Spleen (tissue), 11 donors: Measurements from ENCODE around the gene MAP3K6. TPM values are rescaled to one million over a fixed set of nuclear protein-coding genes. Genes with fewer than 3 reads are reported as not detected.
A peak's percentile ranks its signal among the peaks of the same experiment; 100 is the strongest.

Experiments used
- DNase-seq: peaks from one replicate; pipeline ENCODE4 v3.0.0-alpha.2; 2020
- H3K27ac ChIP-seq, 8 donors: fragments of 200-600 bp; sonication (generic) in 7 of 8; 1 replicate in 4 of 8; 2 replicates in 4 of 8; pipeline versions ENCODE4 v1.5.0 to v1.8.0; 2016 to 2021; ENCODE audit warnings: inconsistent platforms in 4 of 8, mild to moderate bottlenecking in 4 of 8, moderate library complexity in 1 of 8
- H3K27me3 ChIP-seq, 7 donors: fragments of 200-600 bp; sonication (generic) in 6 of 7; replicated peaks in 1 of 7; 1 replicate in 4 of 7; 2 replicates in 3 of 7; pipeline versions ENCODE4 v1.5.0 to v1.8.0; 2016 to 2021; ENCODE audit warnings: inconsistent platforms in 3 of 7, mild to moderate bottlenecking in 1 of 7
- H3K36me3 ChIP-seq, 6 donors: fragments of 200-600 bp; sonication (generic) in 5 of 6; 1 replicate in 4 of 6; 2 replicates in 2 of 6; pipeline versions ENCODE4 v1.5.0 to v1.8.0; 2016 to 2021; ENCODE audit warnings: inconsistent platforms in 2 of 6
- H3K4me1 ChIP-seq, 6 donors: fragments of 200-600 bp; sonication (generic) in 5 of 6; 1 replicate in 3 of 6; 2 replicates in 3 of 6; pipeline versions ENCODE4 v1.5.0 to v1.8.0; 2016 to 2021; ENCODE audit warnings: inconsistent platforms in 3 of 6
- H3K4me3 ChIP-seq, 8 donors: fragments of 200-600 bp; sonication (generic) in 7 of 8; 1 replicate in 4 of 8; 2 replicates in 4 of 8; pipeline versions ENCODE4 v1.5.0 to v1.8.0; 2016 to 2021; ENCODE audit warnings: inconsistent platforms in 4 of 8, mild to moderate bottlenecking in 4 of 8, moderate library complexity in 2 of 8
- H3K9me3 ChIP-seq, 8 donors: fragments of 200-600 bp; sonication (generic) in 7 of 8; 1 replicate in 4 of 8; 2 replicates in 4 of 8; pipeline versions ENCODE4 v1.5.0 to v1.8.0; 2016 to 2021; ENCODE audit warnings: inconsistent platforms in 4 of 8
- POLR2A ChIP-seq, 3 donors: fragments of 450-650 bp; IDR thresholded peaks; one replicate each; pipeline ENCODE4 v1.5.1; 2017; ENCODE audit warnings: antibody characterized with exemption in 3 of 3, mild to moderate bottlenecking in 1 of 3
- POLR2AphosphoS5 ChIP-seq, 3 donors: sonication (generic); formaldehyde crosslinking; IDR thresholded peaks; one replicate each; pipeline ENCODE4 v1.5.1; 2017; ENCODE audit warnings: antibody characterized with exemption in 3 of 3
- WGBS, 5 donors: extraction: QIAGEN DNeasy Blood & Tissue Kit in 3 of 5; methylation state at CpG; one replicate each; pipeline versions ENCODE4 v1.1.5 to v1.1.7; 2013 to 2018; 5-methylcytosine and 5-hydroxymethylcytosine counted together
- intact Hi-C: fragments of 100-400 bp; cut with DNase I; formaldehyde crosslinking; loops from one replicate; pipeline ENCODE4 v1.15.0; 2023; ENCODE audit warnings: low total_unique reads
- polyA plus RNA-seq, 3 donors: library from polyadenylated mRNA; stranded (reverse); fragments of 200-250 nt; gene quantifications; one replicate each; pipeline ENCODE4 v1.2.1, GENCODE V29; 2013
- total RNA-seq, 7 donors: library from RNA; depleted of rRNA in 3 of 7; stranded (reverse); fragments of >200 nt in 3 of 7; fragmentation: NEBNext Ultra II Directional in 4 of 7; extraction: Animal tissue kit (Norgen Biotek cat#: 25700) in 4 of 7; gene quantifications; one replicate each; pipeline versions ENCODE4 v1.1.0 to v1.2.1, GENCODE V29; 2016 to 2021
- TF ChIP-seq, protein P1 (sequence below), 11 experiments: fragments of 200-600 bp in 7 of 11; fragments of 450-650 bp in 4 of 11; sonication (generic) in 4 of 11; IDR thresholded peaks in 8 of 11; conservative IDR thresholded peaks in 3 of 11; 1 replicate in 7 of 11; 2 replicates in 4 of 11; pipeline versions ENCODE4 v1.4.0 to v1.8.0; 2016 to 2021; ENCODE audit warnings: antibody characterized with exemption in 11 of 11, inconsistent platforms in 4 of 11, mild to moderate bottlenecking in 1 of 11
- donor health status: healthy with polysubstance abuse.
- donor health status: DM: no; HTN: no; CAD: no; lungs with moderate emphysema.
- donor health status: DM: no; HTN: no; CAD: no.
- donor health status: Bipolar disorder and iron deficiency.
- donor health status: healthy.
- donor health status: DM: no; HTN: no; CAD: no.
- donor health status: DM: yes; HTN: yes; CAD: no.

Gene MAP3K6
- total and polyA plus RNA-seq, 10 donors = 20.3 to 55.0 (median 31.0) TPM

DNA sequence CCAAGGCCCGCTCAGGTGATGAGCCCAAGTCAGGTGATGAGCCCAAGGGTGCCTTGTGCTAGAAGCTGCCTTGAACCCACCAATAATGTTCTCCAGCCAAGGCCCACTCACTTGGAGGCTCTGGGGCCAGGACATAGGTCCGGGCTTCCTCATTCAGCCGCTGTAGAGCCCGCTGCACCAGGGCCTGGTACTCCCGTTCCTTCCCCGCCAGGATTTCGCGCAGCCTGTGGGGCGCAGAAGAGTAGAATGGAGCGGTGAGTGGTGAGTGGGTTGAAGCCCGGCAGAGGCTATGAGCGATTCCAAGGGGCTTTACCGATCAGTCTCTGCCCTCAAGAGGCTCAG lies 10.5 kb downstream of the MAP3K6 start:
- peak overlapping the region in 2 of 8 donors; percentile 43 to 66 for H3K4me3 ChIP-seq
- no peak for DNase-seq
- TF ChIP-seq POLR2AphosphoS5 (IDR thresholded peaks at IDR 0.05) = peak in 1 of 3 donors; percentile 22
- TF ChIP-seq POLR2A (IDR thresholded peaks at IDR 0.05) = no peak
- TF ChIP-seq, protein P1, sequence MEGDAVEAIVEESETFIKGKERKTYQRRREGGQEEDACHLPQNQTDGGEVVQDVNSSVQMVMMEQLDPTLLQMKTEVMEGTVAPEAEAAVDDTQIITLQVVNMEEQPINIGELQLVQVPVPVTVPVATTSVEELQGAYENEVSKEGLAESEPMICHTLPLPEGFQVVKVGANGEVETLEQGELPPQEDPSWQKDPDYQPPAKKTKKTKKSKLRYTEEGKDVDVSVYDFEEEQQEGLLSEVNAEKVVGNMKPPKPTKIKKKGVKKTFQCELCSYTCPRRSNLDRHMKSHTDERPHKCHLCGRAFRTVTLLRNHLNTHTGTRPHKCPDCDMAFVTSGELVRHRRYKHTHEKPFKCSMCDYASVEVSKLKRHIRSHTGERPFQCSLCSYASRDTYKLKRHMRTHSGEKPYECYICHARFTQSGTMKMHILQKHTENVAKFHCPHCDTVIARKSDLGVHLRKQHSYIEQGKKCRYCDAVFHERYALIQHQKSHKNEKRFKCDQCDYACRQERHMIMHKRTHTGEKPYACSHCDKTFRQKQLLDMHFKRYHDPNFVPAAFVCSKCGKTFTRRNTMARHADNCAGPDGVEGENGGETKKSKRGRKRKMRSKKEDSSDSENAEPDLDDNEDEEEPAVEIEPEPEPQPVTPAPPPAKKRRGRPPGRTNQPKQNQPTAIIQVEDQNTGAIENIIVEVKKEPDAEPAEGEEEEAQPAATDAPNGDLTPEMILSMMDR (IDR thresholded peaks at IDR 0.05 in 8 of 11, conservative IDR thresholded peaks at IDR 0.05 in 3 of 11) = no peak
- intact Hi-C loops = loop anchor here (5.0 kb wide), 1 partner anchor 36 kb away; the partner anchor contains the start of gene GPR3
- 80 to 93% (median 89%) methylated on average over 13 of the region's 13 CpGs for WGBS, 5 donors
- H3K27ac ChIP-seq = peak overlapping the region in 3 of 8 donors; percentile 64 to 72 (median 69)
- peaks cover 0 to 4% (median 0%) of the 10 kb centered on the region in 7 donors for H3K27me3 ChIP-seq
- H3K9me3 ChIP-seq = no peaks in the 10 kb centered on the region
- peaks cover 21 to 61% (median 38%) of the 10 kb centered on the region in 6 donors for H3K4me1 ChIP-seq
- H3K36me3 ChIP-seq = peaks cover 0 to 99% (median 32%) of the 10 kb centered on the region in 6 donors

DNA sequence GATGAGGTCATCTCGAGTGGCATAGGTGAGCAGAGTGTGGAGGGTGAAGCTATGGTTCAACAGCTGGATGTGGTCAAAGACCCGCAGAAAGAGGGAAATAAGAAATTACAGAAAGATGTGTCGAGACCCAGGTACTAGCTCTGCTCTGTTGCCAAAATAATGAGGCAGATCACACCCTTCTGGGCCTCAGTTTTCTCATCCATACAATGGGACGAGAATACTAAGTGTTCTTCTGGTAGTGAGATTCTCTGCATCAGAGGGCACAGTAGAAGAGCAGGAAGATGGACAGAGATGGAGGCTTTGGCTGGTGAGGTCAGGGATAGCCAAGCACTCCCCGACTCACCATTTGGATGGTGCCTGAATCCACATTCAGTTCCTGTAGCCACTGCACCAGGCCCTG lies 11.1 kb downstream of the MAP3K6 start:
- 70 to 84% (median 76%) methylated on average over 5 of the region's 5 CpGs for WGBS, 5 donors
- H3K27me3 ChIP-seq = peaks cover 0 to 5% (median 0%) of the 10 kb centered on the region in 7 donors
- peaks cover 21 to 61% (median 38%) of the 10 kb centered on the region in 6 donors for H3K4me1 ChIP-seq
- no peak overlapping the region for H3K4me3 ChIP-seq
- TF ChIP-seq POLR2A (IDR thresholded peaks at IDR 0.05) (no peak), POLR2AphosphoS5 (IDR thresholded peaks at IDR 0.05) (no peak)
- TF ChIP-seq, protein P1 (IDR thresholded peaks at IDR 0.05 in 8 of 11, conservative IDR thresholded peaks at IDR 0.05 in 3 of 11) = no peak
- H3K9me3 ChIP-seq = no peaks in the 10 kb centered on the region
- H3K27ac ChIP-seq = peak overlapping the region in 1 of 8 donors; percentile 69
- no peak for DNase-seq
- intact Hi-C loops = loop anchor here (5.0 kb wide), 1 partner anchor 37 kb away; the partner anchor contains the start of gene GPR3
- H3K36me3 ChIP-seq = peaks cover 0 to 99% (median 34%) of the 10 kb centered on the region in 6 donors

DNA sequence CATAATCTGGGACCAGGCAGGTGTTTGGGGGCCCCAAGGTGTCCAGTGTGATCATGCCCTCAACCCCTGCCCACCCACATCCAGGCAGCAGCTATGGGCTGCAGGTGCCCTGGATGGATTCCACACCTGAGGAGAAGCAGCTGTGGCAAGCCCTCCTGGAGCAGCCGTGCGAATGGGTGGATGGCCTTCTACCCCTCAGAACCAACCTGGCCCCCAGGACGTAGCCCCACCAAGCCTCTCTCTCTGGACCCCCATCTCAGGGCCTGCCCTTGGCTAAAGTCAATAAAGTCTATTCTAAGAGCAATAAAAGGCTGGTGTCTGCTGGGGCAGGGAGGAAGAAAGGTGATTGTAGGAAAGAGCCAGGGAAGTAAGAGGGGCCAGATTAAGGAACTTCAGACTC lies 13.1 kb downstream of the MAP3K6 start:
- Histone ChIP-seq H3K27ac (peak overlapping the region in 1 of 8 donors; percentile 30), H3K4me1 (peaks cover 15 to 62% (median 43%) of the 10 kb centered on the region in 6 donors), H3K4me3 (no peak overlapping the region), H3K27me3 (peaks cover 0 to 23% (median 0%) of the 10 kb centered on the region in 7 donors), H3K9me3 (no peaks in the 10 kb centered on the region), H3K36me3 (peaks cover 0 to 100% (median 35%) of the 10 kb centered on the region in 6 donors)
- TF ChIP-seq POLR2AphosphoS5 (IDR thresholded peaks at IDR 0.05) (no peak), POLR2A (IDR thresholded peaks at IDR 0.05) (no peak)
- TF ChIP-seq, protein P1 (IDR thresholded peaks at IDR 0.05 in 8 of 11, conservative IDR thresholded peaks at IDR 0.05 in 3 of 11) = no peak
- intact Hi-C loops = no loop called here
- WGBS, 5 donors = 81 to 100% (median 95%) methylated on average over 3 of the region's 3 CpGs
- DNase-seq = no peak

DNA sequence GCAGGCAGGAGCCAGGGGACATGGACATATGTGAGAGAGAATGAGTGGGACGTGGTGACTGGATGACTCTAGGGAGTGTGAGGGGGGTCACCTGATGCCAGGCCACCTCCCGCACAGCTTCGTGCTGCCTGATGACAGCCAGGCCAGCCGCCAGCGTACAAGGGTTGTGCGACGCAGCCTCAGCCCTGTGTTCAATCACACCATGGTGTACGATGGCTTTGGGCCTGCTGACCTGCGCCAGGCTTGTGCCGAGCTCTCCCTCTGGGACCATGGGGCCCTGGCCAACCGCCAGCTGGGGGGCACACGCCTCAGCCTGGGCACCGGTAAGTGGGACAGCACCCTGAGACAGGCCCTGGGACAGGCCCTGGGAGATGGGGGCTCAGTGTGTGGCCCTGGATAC lies 13.6 kb downstream of the MAP3K6 start:
- Histone ChIP-seq H3K27me3 (peaks cover 0 to 23% (median 0%) of the 10 kb centered on the region in 7 donors), H3K4me3 (no peak overlapping the region), H3K4me1 (peaks cover 15 to 64% (median 44%) of the 10 kb centered on the region in 6 donors), H3K27ac (peak overlapping the region in 1 of 8 donors; percentile 30), H3K9me3 (no peaks in the 10 kb centered on the region), H3K36me3 (peaks cover 0 to 97% (median 35%) of the 10 kb centered on the region in 6 donors)
- intact Hi-C loops = no loop called here
- no peak for DNase-seq
- 91 to 96% (median 96%) methylated on average over 8 to 13 of the region's 13 CpGs for WGBS, 5 donors
- TF ChIP-seq POLR2A (IDR thresholded peaks at IDR 0.05) (no peak), POLR2AphosphoS5 (IDR thresholded peaks at IDR 0.05) (peak in 2 of 3 donors; percentile 42 to 68)
- TF ChIP-seq, protein P1 (IDR thresholded peaks at IDR 0.05 in 8 of 11, conservative IDR thresholded peaks at IDR 0.05 in 3 of 11) = no peak
